HL-60 (cell line): ENCODE data around the gene LCA5.

Experiments used
- CTCF ChIP-seq: IDR thresholded peaks from one replicate; pipeline ENCODE4 v1.5.1; 2011; ENCODE audit warnings: low read length, control low read depth, inconsistent platforms; ENCODE audit not compliant: insufficient read depth
- GABPA ChIP-seq: IDR thresholded peaks from 2 replicates; pipeline ENCODE4 v1.6.1; 2012; ENCODE audit warnings: low read depth
- REST ChIP-seq: IDR thresholded peaks from 2 replicates; pipeline ENCODE4 v1.6.1; 2012; ENCODE audit warnings: low read depth; ENCODE audit not compliant: insufficient replicate concordance

- TF ChIP-seq REST (no peak), CTCF (no peak), GABPA (no peak)
Measured at GRCh38 chr6:79498842-79499241, 38.4 kb downstream of the LCA5 start.
